ENCODE data around the gene ETFA. TPM values are rescaled to one million over a fixed set of nuclear protein-coding genes. Genes with fewer than 3 reads are reported as not detected.

ETFA gene
- total and polyA plus RNA-seq, 2 donors from 2014 or later: 90.1 to 261 TPM

- TF ChIP-seq CTCF (IDR thresholded peaks at IDR 0.05; ENCODE audit: borderline replicate concordance, extremely low read depth, insufficient read depth): no peak
- FAIRE-seq (no peak), DNase-seq (no peak)
- H3K27me3 ChIP-seq (ENCODE audit: control insufficient read depth, insufficient read depth, low read length): no peaks in the 10 kb centered on the region
- no peaks in the 10 kb centered on the region for H3K4me1 ChIP-seq (ENCODE audit: control insufficient read depth in 2 of 3, insufficient read depth in 2 of 3, low read depth in 1 of 3, low read length in 3 of 3)
- no peak overlapping the region for H3K27ac ChIP-seq (ENCODE audit: low read depth in 2 of 2, low read length in 2 of 2)
- no peak overlapping the region for H3K9ac ChIP-seq (ENCODE audit: low read length in 3 of 3)
- no peaks in the 10 kb centered on the region for H3K9me3 ChIP-seq (ENCODE audit: control insufficient read depth in 2 of 3, insufficient read depth in 1 of 3, low read length in 3 of 3)
- no peak overlapping the region for H3K4me3 ChIP-seq (ENCODE audit: low read length in 3 of 3)
- peaks cover 0 to 10% (median 5%) of the 10 kb centered on the region in 3 donors for H3K36me3 ChIP-seq (ENCODE audit: control insufficient read depth in 2 of 3, insufficient read depth in 3 of 3, low read length in 3 of 3)
- intact Hi-C loops (cut with DNase I): no loop called here
Measured at GRCh38 chr15:76229266-76229665, 82.0 kb downstream of the ETFA start.

GRCh38 chr15:76223521-76223920 lies 87.7 kb downstream of the ETFA start:
- Histone ChIP-seq H3K4me3 (ENCODE audit: low read length in 3 of 3) (no peak overlapping the region), H3K9me3 (ENCODE audit: control insufficient read depth in 2 of 3, insufficient read depth in 1 of 3, low read length in 3 of 3) (no peaks in the 10 kb centered on the region), H3K27me3 (ENCODE audit: control insufficient read depth, insufficient read depth, low read length) (no peaks in the 10 kb centered on the region), H3K4me1 (ENCODE audit: control insufficient read depth in 2 of 3, insufficient read depth in 2 of 3, low read depth in 1 of 3, low read length in 3 of 3) (no peaks in the 10 kb centered on the region), H3K36me3 (ENCODE audit: control insufficient read depth in 2 of 3, insufficient read depth in 3 of 3, low read length in 3 of 3) (peaks cover 0 to 5% (median 4%) of the 10 kb centered on the region in 3 donors), H3K27ac (ENCODE audit: low read depth in 2 of 2, low read length in 2 of 2) (no peak overlapping the region), H3K9ac (ENCODE audit: low read length in 3 of 3) (no peak overlapping the region)
- DNase-seq: no peak
- TF ChIP-seq CTCF (IDR thresholded peaks at IDR 0.05; ENCODE audit: borderline replicate concordance, extremely low read depth, insufficient read depth): no peak
- intact Hi-C loops (cut with DNase I): no loop called here
- FAIRE-seq: no peak

GRCh38 chr15:76222159-76222558 lies 89.1 kb downstream of the ETFA start:
- Histone ChIP-seq H3K36me3 (ENCODE audit: control insufficient read depth in 2 of 3, insufficient read depth in 3 of 3, low read length in 3 of 3) (peaks cover 0 to 5% (median 4%) of the 10 kb centered on the region in 3 donors), H3K9ac (ENCODE audit: low read length in 3 of 3) (no peak overlapping the region), H3K27ac (ENCODE audit: low read depth in 2 of 2, low read length in 2 of 2) (no peak overlapping the region), H3K9me3 (ENCODE audit: control insufficient read depth in 2 of 3, insufficient read depth in 1 of 3, low read length in 3 of 3) (no peaks in the 10 kb centered on the region), H3K27me3 (ENCODE audit: control insufficient read depth, insufficient read depth, low read length) (no peaks in the 10 kb centered on the region), H3K4me1 (ENCODE audit: control insufficient read depth in 2 of 3, insufficient read depth in 2 of 3, low read depth in 1 of 3, low read length in 3 of 3) (no peaks in the 10 kb centered on the region), H3K4me3 (ENCODE audit: low read length in 3 of 3) (no peak overlapping the region)
- intact Hi-C loops (cut with DNase I): no loop called here
- FAIRE-seq (peak; percentile 99), DNase-seq (no peak)
- no peak for TF ChIP-seq CTCF (IDR thresholded peaks at IDR 0.05; ENCODE audit: borderline replicate concordance, extremely low read depth, insufficient read depth)
